ENCODE data around the gene KCNIP4.
"Not testable (repeated sequence)": the region's sequence is repeated elsewhere in the genome, so short reads cannot be mapped to it uniquely, and the experiment has no call there.

KCNIP4 gene

GRCh38 chr4:21447301-21448054, 501.1 kb downstream of the KCNIP4 start:
- DNase-seq = no peak

- DNase-seq = no peak
These were observed 528.4 kb downstream of the KCNIP4 start for GRCh38 chr4:21420166-21420565.

- DNase-seq = no peak
These were observed 532.8 kb downstream of the KCNIP4 start for GRCh38 chr4:21415728-21416127.

- DNase-seq = no peak
These were observed 534.7 kb downstream of the KCNIP4 start for GRCh38 chr4:21413807-21414370.

GRCh38 chr4:21411086-21411485, 537.5 kb downstream of the KCNIP4 start:
- no peak for DNase-seq

GRCh38 chr4:21410372-21410771, 538.2 kb downstream of the KCNIP4 start:
- no peak for DNase-seq

- DNase-seq = no peak
These were observed 560.9 kb downstream of the KCNIP4 start for GRCh38 chr4:21387683-21388082.

GRCh38 chr4:21386166-21386780, 562.3 kb downstream of the KCNIP4 start:
- no peak for DNase-seq

GRCh38 chr4:21385706-21386105, 562.9 kb downstream of the KCNIP4 start:
- DNase-seq = no peak

- no peak for DNase-seq
These were observed 564.0 kb downstream of the KCNIP4 start for GRCh38 chr4:21384609-21385008.

GRCh38 chr4:21380861-21381260, 567.7 kb downstream of the KCNIP4 start:
- DNase-seq = no peak

GRCh38 chr4:21377046-21377445, 571.5 kb downstream of the KCNIP4 start:
- DNase-seq = no peak

GRCh38 chr4:21376176-21376575, 572.4 kb downstream of the KCNIP4 start:
- no peak for DNase-seq

- no peak for DNase-seq
These were observed 573.8 kb downstream of the KCNIP4 start for GRCh38 chr4:21374641-21375368.

- DNase-seq = no peak
These were observed 581.0 kb downstream of the KCNIP4 start for GRCh38 chr4:21367567-21367966.

GRCh38 chr4:21366840-21367239, 581.7 kb downstream of the KCNIP4 start:
- no peak for DNase-seq

- no peak for DNase-seq
These were observed 582.3 kb downstream of the KCNIP4 start for GRCh38 chr4:21366312-21366711.

- DNase-seq = no peak
These were observed 584.9 kb downstream of the KCNIP4 start for GRCh38 chr4:21363701-21364100.

GRCh38 chr4:21352354-21352753, 596.2 kb downstream of the KCNIP4 start:
- not testable (repeated sequence) for DNase-seq

GRCh38 chr4:21347142-21347541, 601.4 kb downstream of the KCNIP4 start:
- DNase-seq = no peak

GRCh38 chr4:21327976-21328700, 620.4 kb downstream of the KCNIP4 start:
- no peak for DNase-seq

- no peak for DNase-seq
These were observed 628.5 kb downstream of the KCNIP4 start for GRCh38 chr4:21320034-21320433.

GRCh38 chr4:21307709-21308108, 640.9 kb downstream of the KCNIP4 start:
- DNase-seq = no peak

Data from activated naive CD4-positive, alpha-beta T cell (primary cell).